ENCODE results near the gene HS3ST6.
A peak's percentile ranks its signal among the peaks of the same experiment; 100 is the strongest.
"Not testable (repeated sequence)": the region's sequence is repeated elsewhere in the genome, so short reads cannot be mapped to it uniquely, and the experiment has no call there.

The HS3ST6 gene

GRCh38 chr16:1946495-1947368 lies 28.5 kb upstream of the HS3ST6 start:
- DNase-seq (ENCODE audit: low read depth in 2 of 2), result no peak

GRCh38 chr16:1945559-1946391 lies 27.6 kb upstream of the HS3ST6 start:
- no peak for DNase-seq (ENCODE audit: low read depth in 2 of 2)

- no peak for DNase-seq (ENCODE audit: low read depth in 2 of 2)
Measured at GRCh38 chr16:1944612-1945199, 26.5 kb upstream of the HS3ST6 start.

GRCh38 chr16:1942810-1943726 lies 24.9 kb upstream of the HS3ST6 start, which contains the start of gene MSRB1:
Gene MSRB1 (minus strand): TSS chr16:1943199. CDS start chr16:1943156, 43 bp downstream.
- DNase-seq (ENCODE audit: low read depth in 2 of 2), result peak; percentile 97 to 98

- no peak for DNase-seq (ENCODE audit: low read depth in 2 of 2)
Measured at GRCh38 chr16:1942047-1942809, 24.0 kb upstream of the HS3ST6 start.

- no peak for DNase-seq (ENCODE audit: low read depth in 2 of 2)
Measured at GRCh38 chr16:1941162-1942046, 23.2 kb upstream of the HS3ST6 start.

- no peak for DNase-seq (ENCODE audit: low read depth in 2 of 2)
Measured at GRCh38 chr16:1940273-1941161, 22.3 kb upstream of the HS3ST6 start.

GRCh38 chr16:1939833-1940232 lies 21.6 kb upstream of the HS3ST6 start:
- DNase-seq (ENCODE audit: low read depth in 2 of 2), result not testable (repeated sequence)

- DNase-seq (ENCODE audit: low read depth in 2 of 2), result no peak
Measured at GRCh38 chr16:1938910-1939309, 20.7 kb upstream of the HS3ST6 start.

GRCh38 chr16:1938316-1938715 lies 20.1 kb upstream of the HS3ST6 start:
- no peak for DNase-seq (ENCODE audit: low read depth in 2 of 2)

GRCh38 chr16:1936945-1937479 lies 18.8 kb upstream of the HS3ST6 start:
- no peak for DNase-seq (ENCODE audit: low read depth in 2 of 2)

- DNase-seq (ENCODE audit: low read depth in 2 of 2), result no peak
Measured at GRCh38 chr16:1933097-1933661, 15.0 kb upstream of the HS3ST6 start.

- DNase-seq (ENCODE audit: low read depth in 2 of 2), result no peak
Measured at GRCh38 chr16:1932050-1933028, 14.1 kb upstream of the HS3ST6 start.

- DNase-seq (ENCODE audit: low read depth in 2 of 2), result no peak
Measured at GRCh38 chr16:1930338-1930720, 12.1 kb upstream of the HS3ST6 start.

GRCh38 chr16:1929578-1930337 lies 11.5 kb upstream of the HS3ST6 start:
- peak; percentile 79 to 84 for DNase-seq (ENCODE audit: low read depth in 2 of 2)

GRCh38 chr16:1929105-1929504 lies 10.9 kb upstream of the HS3ST6 start:
- no peak for DNase-seq (ENCODE audit: low read depth in 2 of 2)

Data from activated CD8-positive, alpha-beta memory T cell treated with anti-CD3 and anti-CD28 coated beads for 4 hours (primary cell).